NCI-H1694 (cell line): ENCODE data around the gene IL12RB2.

ENCODE experiments used
- DNase-seq: peaks from one replicate; lab custom pipeline; 2025; lab: John Stamatoyannopoulos, UW

The IL12RB2 gene

DNA sequence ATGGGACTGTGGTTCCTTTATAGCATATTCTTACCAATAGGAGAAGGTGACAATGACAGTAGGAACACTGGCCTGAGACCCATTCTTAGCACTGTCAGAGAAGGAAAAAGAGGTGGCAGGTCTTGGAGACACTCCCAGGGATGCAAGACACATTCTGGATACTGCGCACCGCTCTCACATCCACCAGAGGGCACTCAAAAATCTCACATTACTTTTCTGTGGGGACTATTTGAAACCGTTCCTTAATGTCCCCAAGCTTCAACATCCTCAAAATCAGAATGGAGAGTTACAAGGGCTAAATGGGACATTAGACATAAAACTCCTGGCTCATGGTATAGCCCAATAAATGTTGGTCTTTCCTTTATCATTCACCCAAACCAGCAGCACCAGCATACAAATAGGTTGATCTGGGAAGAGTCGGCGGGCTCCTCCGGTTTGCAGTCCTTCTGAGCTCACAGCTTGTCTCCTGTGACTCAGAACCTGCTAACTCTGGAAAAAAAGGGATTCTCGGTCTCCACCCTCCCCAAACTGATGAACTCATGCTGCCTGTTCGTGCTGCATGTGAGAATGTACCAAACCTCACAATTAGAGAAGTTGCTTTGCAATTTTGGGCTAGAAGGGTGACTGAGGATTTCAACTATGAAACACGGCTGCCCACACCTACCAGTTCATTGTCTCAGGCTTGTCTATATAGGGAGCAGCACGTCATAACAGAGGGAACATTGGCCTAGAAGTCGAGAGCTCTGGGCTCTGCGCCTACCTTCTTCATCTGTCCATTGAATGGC lies 40.2 kb downstream of the IL12RB2 start:
- DNase-seq, result peak; percentile 58

DNA sequence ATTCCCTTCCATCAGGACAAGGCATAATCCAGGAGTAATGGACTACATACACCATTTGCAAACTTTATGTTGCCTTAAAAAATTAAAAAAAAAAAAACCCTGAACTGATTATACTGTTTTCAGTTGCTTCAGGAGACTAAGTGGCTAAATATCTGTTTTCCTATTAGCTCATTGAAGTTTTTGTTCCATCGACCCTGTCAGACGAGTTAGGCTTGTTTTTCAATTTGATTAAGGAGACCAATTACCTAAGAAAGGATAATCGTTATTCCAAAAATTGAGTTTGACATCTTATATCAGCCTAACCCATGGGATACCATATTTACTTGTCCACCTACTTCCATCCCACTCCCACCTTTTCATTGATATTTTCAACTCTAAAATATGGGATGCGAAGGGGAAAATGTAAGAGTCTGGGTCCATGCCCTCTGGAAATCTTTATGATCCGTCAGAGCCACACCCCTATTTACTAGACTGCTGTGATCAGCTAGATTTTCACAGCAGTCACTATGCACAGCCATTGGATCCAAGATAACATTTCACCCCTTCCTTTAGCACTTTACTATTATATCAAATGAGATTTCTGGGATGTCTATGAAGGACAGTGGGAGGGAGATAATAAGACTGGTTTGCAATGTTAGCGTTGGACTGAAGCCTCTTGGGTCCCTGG lies 41.0 kb downstream of the IL12RB2 start:
- no peak for DNase-seq

- no peak for DNase-seq
Measured at GRCh38 chr1:67350783-67351182, 43.1 kb downstream of the IL12RB2 start.

- no peak for DNase-seq
Measured at GRCh38 chr1:67352211-67352610, 44.5 kb downstream of the IL12RB2 start.

DNA sequence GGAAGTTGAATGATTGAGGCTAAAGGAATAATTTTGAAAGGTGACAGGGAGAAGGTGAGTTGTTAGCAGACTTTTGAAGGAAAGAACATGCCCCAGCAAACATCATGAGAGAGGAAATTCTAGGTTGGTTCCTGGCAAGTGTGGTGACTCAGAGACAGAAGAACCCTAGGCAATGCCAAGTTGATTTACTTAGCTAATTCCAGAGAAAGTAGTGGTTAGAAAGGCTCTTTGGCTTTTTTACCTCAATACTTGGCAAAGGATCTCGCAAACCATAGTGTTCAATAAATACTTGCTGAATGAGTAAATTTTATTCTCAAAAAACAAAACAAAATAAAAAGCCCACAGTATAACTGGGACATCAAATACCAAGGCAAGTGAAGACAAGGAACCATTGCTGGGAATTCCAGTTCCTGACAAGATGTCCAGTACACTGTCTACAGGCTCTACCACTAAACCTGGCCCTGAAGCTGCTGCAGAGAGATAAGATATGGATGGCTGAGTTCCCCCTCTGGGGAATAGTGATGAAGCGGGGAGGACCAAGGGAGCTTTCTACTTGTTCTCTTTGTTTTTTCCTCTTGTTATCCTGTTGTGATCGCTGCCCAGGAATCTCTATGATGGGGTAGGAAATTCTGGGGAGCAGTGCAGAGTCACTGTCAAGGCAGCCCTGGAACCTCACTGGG lies 48.2 kb downstream of the IL12RB2 start:
- no peak for DNase-seq

GRCh38 chr1:67359592-67359991 lies 51.9 kb downstream of the IL12RB2 start:
- no peak for DNase-seq

DNA sequence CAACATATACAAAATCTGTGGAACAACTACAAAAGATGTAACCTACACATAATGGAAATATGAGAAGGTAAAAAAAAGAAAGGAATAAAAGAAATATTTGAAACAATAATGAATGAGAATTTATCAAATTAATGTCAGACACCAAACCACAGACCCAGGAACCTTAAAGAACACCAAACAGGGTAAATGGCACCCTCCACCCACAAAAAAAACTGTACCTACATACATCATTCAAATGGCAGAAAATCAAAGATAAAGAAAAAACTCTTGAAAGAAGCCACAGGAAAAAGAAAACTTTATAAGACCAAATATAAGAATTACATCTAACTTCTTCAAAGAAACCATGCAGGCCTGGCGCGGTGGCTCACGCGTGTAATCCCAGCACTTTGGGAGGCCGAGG lies 54.0 kb downstream of the IL12RB2 start:
- no peak for DNase-seq

DNA sequence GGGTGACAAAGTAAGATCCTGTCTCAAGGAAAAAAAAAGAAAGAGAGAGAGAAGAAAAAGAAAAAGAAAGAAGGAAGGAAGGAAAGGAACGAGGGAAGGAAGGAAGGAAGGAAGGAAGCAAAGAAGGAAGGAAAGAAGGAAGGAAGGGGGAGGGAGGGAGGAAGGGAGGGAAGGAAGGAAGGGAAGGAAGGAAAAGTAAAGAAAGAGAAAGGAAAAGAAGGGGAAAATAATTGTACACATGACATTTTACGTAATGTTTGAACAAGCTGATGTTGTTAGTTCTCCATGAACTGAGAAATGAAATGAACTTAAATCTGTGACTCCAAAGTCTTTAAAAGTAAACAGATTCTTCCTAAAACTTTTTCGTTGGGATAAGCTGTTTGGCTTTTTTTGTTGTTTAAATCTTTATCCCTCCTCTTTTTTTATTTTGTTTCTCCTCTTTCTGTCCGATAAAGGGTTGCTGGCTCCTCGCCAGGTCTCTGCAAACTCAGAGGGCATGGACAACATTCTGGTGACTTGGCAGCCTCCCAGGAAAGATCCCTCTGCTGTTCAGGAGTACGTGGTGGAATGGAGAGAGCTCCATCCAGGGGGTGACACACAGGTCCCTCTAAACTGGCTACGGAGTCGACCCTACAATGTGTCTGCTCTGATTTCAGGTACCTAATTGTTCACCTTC lies 59.8 kb downstream of the IL12RB2 start:
- peak; percentile 66 for DNase-seq

- no peak for DNase-seq
Measured at GRCh38 chr1:67368046-67368514, 60.4 kb downstream of the IL12RB2 start.

DNA sequence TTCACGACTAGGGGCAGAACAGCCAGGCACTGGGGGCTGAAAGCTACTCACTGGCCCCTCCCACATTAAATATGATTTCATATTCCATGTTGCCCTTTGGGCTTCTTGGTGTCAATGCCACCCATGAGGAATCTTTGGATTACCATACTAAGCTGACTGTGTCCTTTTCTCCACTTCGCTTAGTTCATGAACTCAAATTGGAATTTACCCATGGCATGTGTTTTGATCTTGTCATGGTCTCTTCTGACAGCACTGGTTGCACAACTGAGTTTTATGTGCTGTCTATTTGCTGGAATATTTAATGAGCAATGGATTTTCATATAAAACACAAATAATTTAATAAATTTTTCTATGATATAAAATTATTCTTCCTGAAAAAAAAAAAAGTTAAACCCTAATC lies 63.4 kb downstream of the IL12RB2 start:
- DNase-seq, result no peak

DNA sequence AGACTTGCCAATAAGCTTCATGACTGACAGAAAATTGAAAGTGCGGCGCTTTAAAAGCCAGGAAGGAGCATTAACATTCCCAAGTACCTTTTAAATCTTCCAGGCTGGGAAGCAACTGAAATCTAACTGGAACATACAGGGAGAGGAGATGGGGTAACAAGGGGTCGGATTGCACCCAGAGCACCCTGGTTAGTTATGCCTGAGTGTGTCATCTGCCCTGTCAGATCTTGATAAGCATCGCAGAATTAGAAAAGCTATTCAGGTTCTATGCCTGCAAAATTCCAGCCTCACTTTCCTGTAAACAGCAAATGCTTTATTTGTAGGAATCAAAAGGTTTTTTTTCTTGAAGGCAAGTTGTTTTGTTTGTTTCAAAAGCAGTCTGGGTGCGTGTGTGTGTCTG lies 64.0 kb downstream of the IL12RB2 start:
- DNase-seq, result no peak

DNA sequence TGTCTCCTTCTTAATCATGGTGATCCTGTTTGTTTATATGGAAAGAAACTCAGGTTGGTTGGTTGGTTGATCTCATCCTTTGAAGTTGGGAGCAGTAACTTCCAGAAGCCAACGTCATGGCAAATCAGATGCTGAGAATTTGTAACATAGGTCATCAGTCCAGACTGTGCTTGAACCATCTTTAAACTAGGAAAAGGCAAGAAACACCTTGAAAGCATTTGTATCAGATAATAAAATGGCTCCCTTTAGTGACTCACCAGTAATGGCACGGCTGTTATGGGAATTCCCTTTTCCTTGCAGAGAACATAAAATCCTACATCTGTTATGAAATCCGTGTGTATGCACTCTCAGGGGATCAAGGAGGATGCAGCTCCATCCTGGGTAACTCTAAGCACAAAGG lies 64.5 kb downstream of the IL12RB2 start:
- no peak for DNase-seq

- no peak for DNase-seq
Measured at GRCh38 chr1:67372898-67373297, 65.2 kb downstream of the IL12RB2 start.

DNA sequence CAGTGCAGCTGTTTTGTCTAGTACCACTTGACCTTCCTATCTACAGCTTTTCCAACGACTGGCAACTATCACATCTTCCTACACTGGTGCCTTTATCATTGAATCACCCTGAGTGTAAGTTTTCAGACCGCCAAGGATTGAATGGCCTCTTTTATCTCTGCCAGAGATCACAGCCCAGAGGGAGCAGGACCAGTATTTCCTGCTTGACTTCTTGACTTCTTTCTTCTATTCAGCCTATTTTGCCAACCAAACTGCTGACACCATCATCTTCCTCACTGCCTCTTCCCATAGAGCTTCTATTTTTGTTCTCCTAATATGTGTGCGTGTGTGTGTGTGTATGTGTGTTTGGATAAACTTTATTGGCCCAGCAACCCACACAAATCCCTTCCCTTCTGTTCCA lies 68.7 kb downstream of the IL12RB2 start:
- DNase-seq, result no peak

DNA sequence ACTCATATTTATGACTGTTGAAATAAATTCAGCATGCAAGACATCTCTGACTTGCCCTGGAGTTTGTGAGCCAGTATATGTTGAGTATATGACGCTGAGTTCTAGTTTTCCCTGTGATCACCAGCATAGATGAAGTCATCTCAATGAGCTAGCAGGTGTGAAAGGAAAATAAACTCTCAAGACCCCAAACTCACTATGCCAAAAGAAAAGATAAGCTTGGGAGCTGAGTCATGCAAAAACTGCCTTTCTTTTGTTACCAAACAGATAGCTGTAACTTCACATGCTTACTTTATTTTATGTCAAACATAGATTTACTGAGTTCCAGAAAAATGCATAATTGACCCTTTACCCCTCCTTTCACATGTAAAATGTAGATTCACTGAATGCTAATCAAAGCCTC lies 69.6 kb downstream of the IL12RB2 start:
- DNase-seq, result no peak

DNA sequence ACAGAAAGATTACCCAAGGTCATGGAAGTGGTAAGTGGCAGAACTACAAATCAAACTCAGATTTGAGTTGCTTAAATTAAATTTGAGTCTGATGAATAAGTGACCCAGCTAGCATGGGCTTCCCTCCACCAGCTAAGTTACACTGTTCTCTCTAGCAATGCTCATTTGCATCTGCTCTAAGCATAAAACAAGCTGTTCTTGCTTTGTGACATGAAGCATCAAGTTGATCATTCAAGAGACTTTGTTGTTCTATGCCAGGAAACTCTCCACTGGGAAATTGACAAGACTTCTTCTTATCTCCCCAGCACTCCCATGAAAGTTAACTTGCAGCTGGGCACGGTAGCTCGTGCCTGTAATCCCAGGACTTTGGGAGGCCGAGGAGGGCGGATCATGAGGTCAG lies 73.5 kb downstream of the IL12RB2 start:
- no peak for DNase-seq

- DNase-seq, result no peak
Measured at GRCh38 chr1:67382292-67382691, 74.6 kb downstream of the IL12RB2 start.

DNA sequence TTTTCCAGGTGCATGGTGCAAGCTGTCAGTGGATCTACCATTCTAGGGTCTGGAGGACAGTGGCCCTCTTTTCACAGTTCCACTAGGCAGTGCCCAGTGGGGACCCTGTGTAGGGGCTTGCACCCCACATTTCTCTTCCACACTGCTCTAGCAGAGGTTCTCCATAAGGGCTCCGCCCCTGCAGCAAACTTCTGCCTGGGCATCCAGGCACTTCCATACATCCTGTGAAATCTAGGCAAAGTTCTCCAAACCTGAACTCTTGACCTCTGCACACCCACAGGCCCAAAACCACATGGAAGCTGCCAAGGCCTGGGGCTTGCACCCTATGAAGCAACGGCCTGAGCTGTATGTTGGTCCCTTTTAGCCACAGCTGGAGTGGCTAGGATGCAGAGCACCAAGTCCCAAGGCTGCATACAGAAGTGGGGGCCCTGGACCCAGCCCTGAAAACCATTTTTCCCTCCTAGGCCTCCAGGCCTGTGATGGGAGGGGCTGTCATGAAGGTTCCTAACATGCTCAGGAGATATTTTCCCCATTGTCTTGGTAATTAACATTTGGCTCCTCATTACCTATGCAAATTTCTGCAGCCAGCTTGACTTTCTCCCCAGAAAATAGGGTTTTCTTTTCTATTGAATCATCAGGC lies 76.4 kb downstream of the IL12RB2 start:
- no peak for DNase-seq

GRCh38 chr1:67390041-67390887 lies 82.6 kb downstream of the IL12RB2 start:
- DNase-seq, result no peak

DNA sequence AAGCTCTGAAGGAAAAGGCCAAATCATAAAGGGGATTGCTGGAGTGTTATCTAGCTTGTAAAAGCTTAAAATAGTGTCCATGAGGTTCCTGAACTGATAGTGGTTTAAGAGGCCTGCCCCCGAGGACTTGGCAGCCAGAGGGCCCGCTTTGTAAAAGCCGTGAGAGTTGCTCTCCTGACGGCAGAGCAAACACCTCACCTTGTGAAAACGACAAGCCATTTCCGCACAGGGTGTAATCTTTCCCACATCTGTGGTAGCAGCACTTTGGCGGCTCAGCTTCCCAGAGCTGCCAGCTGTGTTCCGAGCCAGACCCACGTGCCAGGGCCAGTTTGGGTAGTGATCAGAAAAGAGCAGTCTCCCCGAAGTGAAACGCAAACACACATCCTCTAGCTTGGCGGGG lies 85.6 kb downstream of the IL12RB2 start:
- no peak for DNase-seq

DNA sequence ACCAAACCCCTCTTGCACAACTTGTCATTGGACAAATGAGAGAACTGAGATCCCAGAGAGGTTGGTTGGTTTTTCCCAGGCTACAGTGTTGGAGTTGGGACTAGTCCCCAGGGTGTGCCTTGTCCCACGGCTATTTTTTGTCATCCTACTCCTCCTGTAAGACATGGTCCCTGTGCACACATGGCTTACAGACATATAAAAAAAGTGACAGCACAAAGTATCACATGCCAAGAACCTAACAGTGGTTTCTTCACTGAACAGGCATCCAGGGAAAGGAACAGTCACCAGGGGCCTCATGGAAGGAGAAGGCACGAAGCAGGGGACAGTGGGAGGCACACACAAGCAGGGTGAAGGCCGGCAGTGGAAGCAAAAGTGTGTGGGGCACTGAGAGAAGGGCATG lies 86.1 kb downstream of the IL12RB2 start:
- no peak for DNase-seq
